ENCODE measurements around the gene COBL. TPM values are rescaled to one million over a fixed set of nuclear protein-coding genes. Genes with fewer than 3 reads are reported as not detected.

COBL gene
- total RNA-seq, 1 donor from 2014 or later = 1.4 TPM

DNA sequence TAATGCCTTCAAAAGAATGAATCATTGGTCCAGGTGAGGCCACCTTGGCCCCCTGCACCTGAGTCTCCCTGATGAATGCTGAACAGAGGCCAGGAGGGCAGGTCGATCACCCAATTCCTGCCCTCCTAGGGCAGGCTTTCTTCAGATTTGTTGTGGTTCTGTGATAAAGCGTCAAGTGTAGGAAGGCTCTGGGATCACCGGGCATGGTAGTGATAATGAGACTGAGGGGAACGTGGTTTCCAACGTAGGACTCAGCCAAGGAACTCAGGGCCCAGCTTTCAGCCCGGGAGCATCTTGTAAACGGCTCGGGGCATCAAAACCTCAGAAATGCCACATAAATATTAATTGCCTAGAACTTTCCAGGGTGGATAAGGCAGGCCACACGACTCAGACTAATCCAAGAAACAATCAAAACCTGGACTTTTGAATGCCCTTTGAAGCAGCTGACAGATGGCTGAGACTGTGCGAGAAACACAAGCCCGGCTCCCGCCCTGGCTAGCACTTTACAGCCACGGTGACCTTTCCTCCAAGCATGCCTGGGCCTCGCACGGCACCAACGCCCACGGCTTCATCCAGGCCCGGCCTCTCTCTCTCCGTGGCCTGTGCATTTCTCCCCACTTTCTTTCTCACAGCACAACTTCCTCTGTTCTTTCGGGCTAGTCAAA is 294.6 kb downstream of the COBL start:
- peak; percentile 12 for DNase-seq (ENCODE audit: low read depth)

DNA sequence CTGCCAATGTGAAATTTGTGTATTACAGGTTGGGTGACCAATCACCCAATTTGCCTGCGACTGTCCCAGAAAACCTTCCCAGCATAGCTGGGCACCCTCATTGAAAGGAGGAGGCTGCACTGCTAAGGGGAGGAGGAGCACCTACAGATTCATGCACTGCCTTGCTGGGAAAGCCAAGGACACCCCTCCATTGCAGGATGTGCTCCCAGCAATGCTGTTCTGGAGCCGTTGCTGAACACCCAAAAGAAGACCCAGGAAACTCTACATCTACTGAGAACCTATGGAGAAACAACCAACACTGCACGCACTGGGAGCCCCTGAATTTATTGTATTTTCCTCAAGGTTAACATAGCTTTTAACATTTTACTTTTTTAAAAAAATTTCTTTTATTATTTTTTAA is 295.7 kb downstream of the COBL start:
- no peak for DNase-seq (ENCODE audit: low read depth)

DNA sequence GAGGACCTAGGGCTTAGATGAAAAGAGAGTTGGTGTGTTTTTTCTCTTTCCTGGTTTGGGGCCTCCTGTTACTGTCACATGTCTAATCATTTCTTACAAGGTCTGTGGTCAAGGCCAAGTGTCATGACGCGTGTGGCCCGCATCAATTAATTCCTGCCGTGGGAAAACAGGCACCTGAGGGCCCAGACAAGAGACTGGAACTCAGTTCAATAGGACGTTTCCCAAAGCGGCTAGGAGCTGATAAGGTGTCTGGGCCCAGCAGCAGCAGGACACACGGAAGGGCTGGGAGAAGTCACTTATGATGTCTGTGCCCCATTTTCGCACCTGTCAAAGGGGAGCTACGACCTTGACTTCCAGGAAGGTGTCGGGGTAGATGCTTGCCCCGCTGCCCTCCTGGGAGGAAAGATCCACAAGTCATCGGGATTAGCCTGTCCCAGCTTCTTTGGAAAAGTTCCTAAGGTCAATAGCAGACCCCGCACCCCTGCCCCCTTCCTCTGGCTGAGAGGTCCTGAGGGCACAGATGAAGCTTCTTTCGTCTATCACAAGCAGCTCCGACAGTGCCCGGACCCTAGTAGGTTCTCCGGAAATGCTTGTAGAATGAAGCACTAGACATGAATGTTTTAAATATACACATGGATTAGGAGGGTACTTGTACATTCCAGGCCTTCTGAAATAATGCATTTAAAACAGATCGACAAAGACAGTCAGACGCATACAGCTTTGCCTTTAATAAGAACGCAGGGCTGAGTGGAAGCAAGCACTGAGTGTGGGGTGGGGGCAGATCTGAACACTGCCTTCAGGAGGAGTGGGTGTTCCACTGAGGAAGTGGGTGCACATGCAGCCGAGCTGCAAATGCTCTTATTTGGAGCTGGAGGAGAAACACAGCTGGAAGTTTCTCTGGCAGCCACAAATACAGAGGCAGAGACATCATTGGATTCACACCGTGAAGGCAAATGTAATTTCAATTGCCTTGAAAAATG is 296.4 kb downstream of the COBL start:
- DNase-seq (ENCODE audit: low read depth) = no peak

DNA sequence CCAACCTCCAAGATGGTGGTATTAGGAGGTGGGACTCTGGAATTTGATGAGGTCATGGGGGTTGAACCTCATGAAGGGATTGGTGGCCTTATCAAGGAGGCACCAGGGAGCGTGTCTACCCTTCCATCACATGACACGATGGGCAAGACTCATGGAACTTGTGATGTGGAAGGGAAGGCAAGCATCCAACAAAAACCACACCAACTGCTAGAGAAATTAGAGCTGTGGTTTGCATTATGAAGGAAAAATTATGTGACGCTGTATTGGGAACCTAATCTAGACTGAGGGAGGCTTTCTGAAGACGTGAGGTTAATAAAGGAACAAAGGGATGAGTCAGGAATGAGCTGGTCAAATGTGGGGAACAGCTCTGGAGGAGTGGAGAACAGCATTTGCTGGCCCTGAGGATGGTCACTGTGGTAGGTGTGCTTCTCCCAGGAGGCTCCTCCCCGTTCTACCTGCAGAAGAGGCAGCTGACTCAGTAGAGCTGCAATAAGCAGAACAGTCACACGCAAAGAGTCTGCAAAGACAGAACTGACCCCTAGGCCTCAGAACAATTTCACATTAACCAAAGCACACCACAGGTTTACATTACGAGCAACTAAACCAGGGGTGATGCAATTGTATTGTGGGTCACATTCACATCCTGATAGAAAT is 297.3 kb downstream of the COBL start:
- peak; percentile 94 for DNase-seq (ENCODE audit: low read depth)

DNA sequence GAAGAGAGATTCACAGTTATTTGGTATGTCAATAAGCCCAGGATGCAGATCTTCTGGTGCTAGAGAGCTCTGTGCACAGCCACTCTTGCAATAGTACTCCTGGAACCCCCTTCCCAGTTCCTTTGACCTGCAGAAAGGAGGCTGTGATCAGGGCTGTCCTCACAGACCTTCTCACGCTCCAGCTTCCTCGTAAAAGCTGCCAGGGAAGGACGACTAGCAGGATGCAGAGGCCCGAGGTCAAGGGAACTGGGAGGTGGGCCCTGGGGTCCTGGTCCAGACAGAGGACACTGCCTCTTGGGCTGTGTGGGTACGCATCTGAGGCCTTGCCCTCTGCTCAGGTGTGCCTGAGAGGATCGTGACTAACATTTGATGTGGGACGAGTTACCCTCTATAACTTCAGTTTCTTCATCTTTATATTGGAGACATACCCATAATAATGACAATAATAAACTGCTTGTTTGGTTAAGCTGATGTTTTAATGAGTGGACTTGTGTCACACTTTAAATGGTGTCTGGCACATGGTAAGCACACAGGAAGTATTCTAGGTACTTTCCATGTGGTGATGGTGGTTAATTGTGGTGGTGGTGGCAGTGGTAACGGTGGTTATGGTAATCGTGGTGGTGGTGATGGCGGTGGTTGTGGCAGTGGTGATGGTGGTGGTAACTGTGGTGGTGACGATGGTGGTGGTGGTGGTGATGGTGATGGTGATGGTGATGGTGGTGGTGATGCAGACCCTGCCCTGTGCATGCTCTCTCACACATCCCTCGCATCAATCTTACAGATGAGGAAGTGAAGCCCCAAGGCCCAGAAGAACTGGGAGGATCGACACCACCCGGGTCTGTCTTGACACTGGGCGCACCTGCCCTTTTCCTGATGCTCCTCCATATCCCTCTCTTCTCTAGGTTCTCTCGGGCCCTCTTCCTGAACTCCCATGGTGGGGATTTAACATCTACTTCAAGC is 298.8 kb downstream of the COBL start:
- DNase-seq (ENCODE audit: low read depth) = no peak

DNA sequence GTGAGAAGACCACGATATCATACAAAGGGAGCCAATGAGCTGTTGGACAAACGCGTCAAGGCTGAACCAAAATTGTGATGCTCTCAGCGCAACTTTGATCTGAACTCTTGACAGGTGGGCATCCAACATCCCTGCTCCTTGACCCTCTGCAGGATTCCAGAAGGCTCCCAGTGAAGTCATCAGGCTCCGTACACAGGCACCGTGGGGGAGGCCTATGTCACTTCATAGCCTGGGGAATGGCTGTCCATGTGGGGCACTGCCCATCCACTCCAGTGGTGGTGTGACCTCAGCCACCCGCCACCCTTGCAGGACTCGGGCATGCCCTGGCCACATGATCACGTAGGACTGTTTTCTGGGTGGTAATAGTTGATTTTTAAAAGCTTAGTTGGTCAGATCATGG is 300.1 kb downstream of the COBL start:
- no peak for DNase-seq (ENCODE audit: low read depth)

DNA sequence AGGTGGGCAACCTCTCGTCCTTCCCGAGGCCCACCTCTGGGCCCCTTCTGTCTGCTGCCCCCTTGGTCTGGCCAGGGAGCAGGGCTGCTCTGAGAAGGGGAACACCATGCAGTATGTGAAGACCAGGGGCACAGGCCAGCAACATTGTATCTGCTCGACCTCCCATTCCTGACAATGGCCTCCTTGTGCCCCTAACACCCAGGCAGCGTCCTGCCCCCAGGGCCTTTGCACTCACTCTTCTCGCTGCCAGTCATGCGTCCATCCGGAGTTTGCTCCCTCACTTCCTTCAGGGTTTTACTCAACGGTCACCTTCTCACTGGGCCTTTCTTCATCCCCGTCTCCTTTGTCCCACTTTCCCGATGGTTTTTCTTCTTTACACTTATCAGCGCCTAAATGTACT is 301.0 kb downstream of the COBL start:
- no peak for DNase-seq (ENCODE audit: low read depth)

DNA sequence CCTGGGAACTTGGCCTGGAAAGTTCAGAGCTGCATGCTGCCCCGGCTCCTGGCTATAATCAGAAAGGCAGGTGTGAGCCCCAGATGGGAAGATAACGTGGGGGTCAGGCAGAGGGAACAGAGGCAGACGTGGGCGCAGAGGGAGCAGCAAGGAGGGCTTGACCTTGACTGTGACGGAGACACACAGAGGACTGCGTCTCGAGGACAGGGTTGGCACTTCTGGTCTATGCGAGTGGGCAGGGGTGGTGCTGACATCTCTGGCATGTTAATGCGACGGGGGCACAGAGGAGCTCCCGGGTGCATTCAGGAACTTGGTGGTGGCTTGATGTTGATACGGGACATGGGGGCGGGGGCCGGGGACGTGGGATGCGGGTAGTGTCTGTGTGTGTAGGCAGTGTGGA is 301.8 kb downstream of the COBL start:
- DNase-seq (ENCODE audit: low read depth) = no peak

DNA sequence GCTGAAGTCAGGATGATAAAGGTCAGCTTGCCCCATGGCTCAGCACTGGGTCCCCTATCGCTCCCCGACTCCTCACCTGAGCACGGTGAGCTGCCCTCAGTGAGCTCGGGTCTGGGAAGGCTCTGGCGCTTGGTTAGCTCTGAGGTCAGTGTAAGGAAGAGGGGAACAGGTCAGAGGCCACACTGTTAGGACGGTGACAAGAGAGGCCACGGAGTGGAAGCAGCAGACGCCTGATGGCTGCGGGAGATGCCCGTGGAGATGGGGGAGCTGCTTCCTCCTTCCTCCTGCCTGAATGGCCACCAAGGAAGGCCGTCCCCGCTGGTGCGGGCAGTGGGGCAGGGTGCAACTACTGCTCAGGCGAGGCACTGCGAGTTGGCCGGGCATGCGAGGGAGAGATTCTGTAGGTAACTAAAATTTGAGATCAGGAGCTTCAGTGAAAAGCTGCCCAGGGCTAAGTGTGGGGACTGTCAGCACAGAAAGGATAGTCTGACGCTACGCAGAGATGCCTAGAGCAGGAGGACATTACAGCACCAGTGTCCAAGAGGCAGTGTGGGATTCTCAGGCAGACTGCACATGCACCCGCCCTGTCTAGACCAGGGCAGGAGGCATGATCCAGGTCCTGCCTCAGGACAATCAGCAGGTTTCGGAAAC is 302.6 kb downstream of the COBL start:
- no peak for DNase-seq (ENCODE audit: low read depth)

DNA sequence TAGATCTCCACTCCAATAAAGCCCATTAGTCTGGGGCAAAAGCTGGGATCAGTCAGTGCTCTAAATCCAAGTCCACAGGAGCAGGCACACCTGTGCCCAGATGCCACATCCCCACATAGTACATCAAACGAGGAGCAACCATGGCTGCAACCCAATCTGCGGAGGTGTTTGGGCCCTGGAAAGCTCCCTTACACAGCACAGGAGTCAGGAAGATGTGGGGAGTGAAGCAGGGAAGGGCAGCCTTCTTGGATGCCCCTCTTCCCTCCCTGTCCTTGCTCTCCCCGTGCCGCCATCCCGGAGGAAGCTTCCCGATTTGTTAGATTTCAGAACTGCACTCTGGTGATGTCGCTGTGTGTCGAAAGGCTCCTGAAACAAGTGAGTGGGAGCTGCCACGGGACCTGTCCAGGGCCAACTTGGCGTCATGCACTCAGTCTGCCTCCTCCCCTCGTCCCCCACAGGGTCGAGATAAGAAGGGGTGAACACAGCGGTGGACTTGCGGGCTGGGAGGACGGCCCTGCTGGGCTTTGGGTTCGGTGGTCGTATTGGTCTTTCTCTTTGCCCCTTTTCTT is 303.3 kb downstream of the COBL start:
- DNase-seq (ENCODE audit: low read depth) = no peak

DNA sequence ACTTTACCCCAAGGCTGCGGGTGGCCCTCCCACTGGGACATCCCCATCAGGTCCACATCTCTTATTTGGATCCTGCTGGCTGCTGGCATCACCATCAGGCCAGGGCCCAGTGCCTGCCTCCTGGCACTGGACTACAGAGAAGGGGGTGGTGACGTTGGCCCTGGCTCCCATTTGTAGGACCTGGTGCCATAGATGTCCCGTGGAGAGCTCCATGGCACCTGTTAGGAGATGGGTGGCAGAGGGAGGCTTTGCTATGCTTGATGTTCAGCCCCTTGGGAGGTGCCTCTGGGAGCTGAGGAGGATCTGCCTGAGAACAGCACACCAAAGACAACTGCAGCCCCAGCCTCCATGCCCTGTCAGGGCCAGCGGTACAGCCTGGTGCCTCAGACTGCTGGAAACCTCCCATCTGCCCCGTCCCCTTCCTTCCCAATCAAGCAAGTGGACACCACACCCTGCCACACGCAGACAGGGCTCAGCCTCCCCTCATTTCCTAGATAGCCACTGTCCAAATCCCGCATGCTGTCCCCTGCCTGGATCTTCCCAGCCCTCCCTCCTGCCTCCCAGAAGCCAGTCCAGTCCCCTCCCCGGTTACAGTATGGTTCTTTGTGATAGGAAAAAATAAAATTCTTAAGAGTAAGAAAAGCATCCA is 303.9 kb downstream of the COBL start:
- no peak for DNase-seq (ENCODE audit: low read depth)

DNA sequence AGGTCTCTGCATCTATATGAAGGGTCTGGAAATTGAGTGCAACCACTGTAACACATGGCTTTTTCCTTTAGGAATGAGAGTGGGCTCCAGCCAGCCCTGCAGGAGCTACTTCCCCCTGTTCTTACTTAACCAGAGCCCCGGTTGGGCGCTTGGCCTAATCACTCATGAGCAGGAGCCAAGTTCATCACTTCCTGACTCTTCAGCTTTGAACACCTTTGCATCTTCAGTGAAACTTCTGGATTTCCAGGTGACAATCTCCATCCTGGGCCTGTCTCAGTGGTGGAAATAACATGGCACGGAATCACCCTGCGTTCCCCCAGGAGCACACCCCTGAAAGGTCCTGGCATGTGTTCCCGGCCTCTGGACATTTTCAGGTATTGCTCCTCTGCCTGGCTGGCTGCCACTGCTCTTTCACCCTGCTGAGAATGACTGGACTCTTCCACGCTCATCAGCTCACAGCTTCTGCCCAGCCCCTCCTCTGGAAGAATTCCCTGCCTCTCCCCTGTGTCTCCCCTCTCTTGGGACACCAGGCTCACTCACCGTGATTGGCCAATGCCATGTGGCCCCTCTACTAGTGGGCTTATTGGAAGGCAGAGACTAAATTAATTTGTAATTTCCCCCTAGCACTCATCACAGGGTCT is 304.8 kb downstream of the COBL start:
- peak; percentile 44 for DNase-seq (ENCODE audit: low read depth)

DNA sequence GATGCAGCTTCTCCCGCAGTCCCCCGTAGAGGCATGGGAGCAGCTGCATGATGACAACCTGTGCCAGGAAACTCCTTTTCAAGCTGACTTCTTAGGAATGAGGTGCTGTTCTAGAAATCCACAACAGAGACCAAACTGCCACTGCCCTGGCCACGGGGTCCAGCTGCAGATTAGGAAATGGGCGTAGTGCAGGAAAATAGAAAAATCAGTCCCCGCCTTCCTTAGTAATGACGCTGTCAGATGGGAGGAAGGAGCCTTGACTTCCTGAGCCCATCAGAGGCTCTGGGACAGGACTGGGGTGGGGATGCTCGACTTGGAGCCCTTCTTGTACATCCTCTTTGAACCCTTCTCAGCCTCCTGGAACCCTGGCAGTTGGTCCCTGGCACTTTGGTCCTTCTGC is 306.1 kb downstream of the COBL start:
- no peak for DNase-seq (ENCODE audit: low read depth)

DNA sequence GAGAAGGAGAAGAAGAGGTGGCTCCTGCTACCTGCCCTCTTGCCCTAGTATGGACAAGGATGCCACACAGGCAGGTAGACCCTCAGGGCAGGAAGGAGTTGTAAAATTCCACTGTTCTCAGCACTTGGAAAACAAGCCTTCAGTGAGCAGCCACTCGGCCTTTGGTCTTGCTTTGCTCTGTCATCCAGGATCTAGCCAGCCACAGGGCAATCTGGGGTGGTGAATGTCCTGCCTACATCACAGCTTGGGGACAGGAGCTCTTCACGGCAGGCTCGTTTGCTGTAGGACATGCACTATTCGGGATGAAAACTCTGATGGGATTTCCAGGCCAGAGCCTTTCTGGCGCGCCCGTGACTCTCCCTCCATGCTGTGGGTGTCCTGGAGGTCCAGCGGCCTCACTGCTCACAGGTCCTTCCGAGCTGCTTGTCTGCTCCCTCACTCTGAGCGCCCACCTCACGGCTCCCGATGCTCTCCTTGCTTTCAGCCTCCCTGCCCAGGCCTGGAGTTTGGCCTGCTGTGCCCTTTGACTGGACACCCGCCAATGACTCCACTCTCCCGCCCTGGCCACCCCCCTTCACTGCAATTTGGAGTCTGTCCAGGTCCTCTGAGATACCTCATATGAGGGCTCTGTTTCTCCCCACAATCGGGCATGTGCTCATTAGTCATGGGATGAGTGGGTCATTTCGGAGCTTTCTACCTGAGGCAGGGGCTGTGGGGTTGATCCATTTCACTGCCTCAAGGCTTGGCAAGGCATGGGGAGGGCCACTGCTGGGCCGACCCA is 306.7 kb downstream of the COBL start:
- DNase-seq (ENCODE audit: low read depth) = peak; percentile 93

DNA sequence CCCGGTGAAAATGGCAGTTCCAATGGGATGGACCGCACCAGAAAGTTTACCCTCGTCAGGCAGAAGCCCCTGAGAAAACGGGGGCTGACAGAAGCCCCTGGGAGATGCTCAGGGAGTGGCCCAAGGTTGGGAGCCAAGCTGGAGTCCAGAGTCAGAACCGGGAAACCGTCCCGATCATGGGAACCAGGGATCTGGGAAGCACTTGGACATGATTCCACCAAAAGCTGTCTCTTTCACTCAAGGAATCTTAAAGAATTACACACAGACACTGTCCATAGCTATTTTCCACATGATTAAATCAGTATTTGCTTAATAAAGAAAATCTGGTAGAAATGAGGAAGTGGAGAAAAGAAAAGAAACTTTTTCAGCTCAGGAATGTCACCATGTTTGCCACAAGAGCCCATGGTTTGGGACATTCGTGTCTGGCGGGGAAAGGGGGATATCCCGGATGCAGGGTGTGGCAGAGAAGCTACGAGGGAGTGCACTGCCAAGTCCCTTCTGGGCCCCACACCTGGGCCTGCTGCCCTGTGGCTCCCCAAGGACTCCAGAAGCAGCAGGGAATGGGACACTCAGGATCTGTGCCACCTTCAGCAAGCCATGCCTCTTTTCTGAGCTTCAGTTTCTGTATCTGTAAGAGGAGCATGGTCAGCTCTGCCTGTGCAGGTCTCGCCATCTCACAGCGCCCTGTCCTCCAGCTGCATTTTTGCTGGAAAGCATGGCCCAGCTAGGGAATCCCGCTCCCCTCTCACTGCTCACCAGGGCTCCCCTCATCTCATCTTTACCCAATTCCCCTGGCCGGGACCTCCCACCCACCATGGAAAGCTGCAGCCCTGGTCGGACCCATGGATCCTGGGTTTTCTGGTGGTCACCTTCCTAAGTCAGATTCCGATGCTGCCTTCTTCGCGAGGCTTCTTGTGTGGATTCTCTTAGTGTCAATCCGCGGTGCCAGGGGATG is 308.8 kb downstream of the COBL start:
- DNase-seq (ENCODE audit: low read depth) = no peak

DNA sequence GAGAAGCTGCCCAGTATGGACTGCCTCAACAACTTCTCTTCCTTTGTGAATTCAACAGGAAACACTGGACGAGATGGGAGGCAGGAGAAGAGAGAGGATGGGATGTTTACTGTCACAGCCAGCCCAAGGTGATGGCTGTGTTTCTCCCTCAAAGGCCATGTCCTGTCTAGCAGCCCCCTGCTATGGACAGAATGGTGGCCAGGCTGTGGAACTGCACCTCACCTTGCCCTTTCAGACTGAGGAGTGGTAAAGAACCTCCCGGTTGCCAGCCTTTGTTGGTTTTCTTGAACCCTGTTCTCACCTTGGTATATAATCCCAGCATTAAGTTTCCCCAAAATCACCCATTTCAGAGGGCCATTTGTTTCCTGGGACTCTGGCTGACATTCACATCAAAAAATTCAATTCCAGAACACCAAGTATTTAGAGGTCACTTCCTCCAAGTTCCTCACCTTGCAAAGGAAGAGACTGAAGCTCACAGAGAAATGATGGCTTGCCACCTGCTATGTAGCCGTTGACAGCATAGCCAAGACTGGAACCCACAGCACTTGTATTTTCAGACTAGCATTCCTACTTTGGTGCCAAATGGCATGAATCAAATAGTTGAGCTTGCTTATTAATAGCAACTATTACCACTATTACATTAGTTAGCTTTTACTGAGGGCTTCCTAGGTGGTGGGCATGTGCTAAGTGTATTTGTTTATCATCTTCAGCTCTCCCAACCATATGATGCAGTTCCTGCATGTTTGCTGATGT is 309.9 kb downstream of the COBL start:
- no peak for DNase-seq (ENCODE audit: low read depth)

DNA sequence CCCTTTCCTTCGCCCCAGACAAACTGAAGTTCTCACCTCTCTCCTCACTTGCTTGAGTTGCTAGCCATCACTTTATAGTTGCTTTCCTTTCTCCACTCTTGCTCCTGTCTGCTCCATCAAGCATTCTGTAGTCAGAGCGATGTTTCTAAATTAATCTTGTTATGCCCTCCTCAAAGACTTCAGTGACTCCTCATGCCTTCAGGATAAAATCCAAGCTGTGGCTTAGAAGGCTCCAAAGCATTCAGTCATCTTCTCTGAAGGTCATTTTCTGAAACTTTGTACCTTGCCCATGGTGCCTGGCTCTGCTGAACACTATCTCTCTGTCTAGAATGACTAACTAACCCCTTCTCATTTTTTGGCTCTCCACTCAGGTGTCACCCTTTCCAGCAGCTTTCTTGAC is 311.5 kb downstream of the COBL start:
- DNase-seq (ENCODE audit: low read depth) = no peak
